ENCODE data around the gene RTTN.

Gene RTTN

GRCh38 chr18:70194227-70194890, 11.1 kb downstream of the RTTN start:
- Histone ChIP-seq H3K4me1 (ENCODE audit: insufficient read depth, low read length) (no peaks in the 10 kb centered on the region), H3K27me3 (ENCODE audit: insufficient read depth, low read length) (no peaks in the 10 kb centered on the region), H3K36me3 (ENCODE audit: insufficient read depth, low read length) (peaks cover 60% of the 10 kb centered on the region), H3K4me3 (ENCODE audit: low read length) (no peak overlapping the region), H2AFZ (ENCODE audit: low read depth, low read length) (no peak overlapping the region), H3K9me3 (ENCODE audit: low read length) (no peaks in the 10 kb centered on the region)

DNA sequence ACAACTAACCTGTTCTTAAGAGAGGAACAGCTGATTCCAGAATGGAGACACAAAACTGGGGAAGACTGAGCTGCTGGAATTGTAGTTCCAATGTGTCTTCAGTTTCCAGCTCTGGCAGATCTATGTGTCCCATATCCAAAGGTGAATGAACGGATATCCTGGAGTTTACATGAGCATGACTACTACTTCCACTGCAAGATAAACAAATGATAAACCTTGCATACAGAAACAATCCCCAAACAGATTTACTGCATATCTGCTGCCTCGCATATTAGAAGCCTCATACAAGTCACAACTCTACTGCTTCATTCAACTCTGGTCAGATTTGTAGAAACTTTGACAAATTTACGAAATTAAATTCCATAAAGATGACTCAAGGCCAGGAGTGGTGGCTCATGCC, 15.0 kb downstream of the RTTN start:
- peaks cover 64% of the 10 kb centered on the region for H3K36me3 ChIP-seq (ENCODE audit: insufficient read depth, low read length)

GRCh38 chr18:70188113-70188512, 17.4 kb downstream of the RTTN start:
- no peaks in the 10 kb centered on the region for H3K27me3 ChIP-seq (ENCODE audit: insufficient read depth, low read length)
- no peaks in the 10 kb centered on the region for H3K4me1 ChIP-seq (ENCODE audit: insufficient read depth, low read length)
- H3K36me3 ChIP-seq (ENCODE audit: insufficient read depth, low read length), result peaks cover 64% of the 10 kb centered on the region
- no peak overlapping the region for H3K4me3 ChIP-seq (ENCODE audit: low read length)
- H2AFZ ChIP-seq (ENCODE audit: low read depth, low read length), result no peak overlapping the region
- H3K9me3 ChIP-seq (ENCODE audit: low read length), result no peaks in the 10 kb centered on the region

More for the DNA sequence above, 15.0 kb downstream of the RTTN start:
- Histone ChIP-seq H3K9me3 (ENCODE audit: low read length) (no peaks in the 10 kb centered on the region), H2AFZ (ENCODE audit: low read depth, low read length) (no peak overlapping the region), H3K27me3 (ENCODE audit: insufficient read depth, low read length) (no peaks in the 10 kb centered on the region), H3K4me3 (ENCODE audit: low read length) (no peak overlapping the region), H3K4me1 (ENCODE audit: insufficient read depth, low read length) (no peaks in the 10 kb centered on the region)

- Histone ChIP-seq H3K9me3 (ENCODE audit: low read length) (no peaks in the 10 kb centered on the region), H3K4me1 (ENCODE audit: insufficient read depth, low read length) (no peaks in the 10 kb centered on the region), H3K27me3 (ENCODE audit: insufficient read depth, low read length) (no peaks in the 10 kb centered on the region), H3K4me3 (ENCODE audit: low read length) (no peak overlapping the region), H2AFZ (ENCODE audit: low read depth, low read length) (no peak overlapping the region), H3K36me3 (ENCODE audit: insufficient read depth, low read length) (peaks cover 32% of the 10 kb centered on the region)
Measured at GRCh38 chr18:70183441-70183840, 22.0 kb downstream of the RTTN start.

DNA sequence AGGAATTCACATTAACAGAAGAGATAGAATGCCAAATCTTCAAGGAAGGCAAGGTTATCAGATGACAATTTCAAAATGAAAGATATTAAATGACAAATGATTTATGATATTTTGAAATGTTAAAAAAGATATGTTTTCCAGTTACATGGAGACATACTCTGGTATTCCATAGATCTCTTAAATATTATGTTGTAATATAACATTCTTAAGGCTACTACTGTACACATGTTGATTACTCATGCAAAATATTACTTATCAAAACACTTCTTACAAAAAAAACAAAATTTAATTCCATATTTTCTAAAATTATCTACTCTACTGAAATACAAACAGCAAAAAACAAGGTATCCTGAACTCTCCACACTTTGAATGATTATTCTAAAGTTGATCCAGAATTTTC, 22.9 kb downstream of the RTTN start:
- Histone ChIP-seq H3K4me3 (ENCODE audit: low read length) (no peak overlapping the region), H3K4me1 (ENCODE audit: insufficient read depth, low read length) (no peaks in the 10 kb centered on the region), H3K36me3 (ENCODE audit: insufficient read depth, low read length) (peaks cover 27% of the 10 kb centered on the region), H3K27me3 (ENCODE audit: insufficient read depth, low read length) (no peaks in the 10 kb centered on the region), H3K9me3 (ENCODE audit: low read length) (no peaks in the 10 kb centered on the region), H2AFZ (ENCODE audit: low read depth, low read length) (no peak overlapping the region)

- H3K9me3 ChIP-seq (ENCODE audit: low read length), result no peaks in the 10 kb centered on the region
- H3K4me3 ChIP-seq (ENCODE audit: low read length), result no peak overlapping the region
- H3K27me3 ChIP-seq (ENCODE audit: insufficient read depth, low read length), result no peaks in the 10 kb centered on the region
- no peaks in the 10 kb centered on the region for H3K4me1 ChIP-seq (ENCODE audit: insufficient read depth, low read length)
- peaks cover 20% of the 10 kb centered on the region for H3K36me3 ChIP-seq (ENCODE audit: insufficient read depth, low read length)
- no peak overlapping the region for H2AFZ ChIP-seq (ENCODE audit: low read depth, low read length)
Measured at GRCh38 chr18:70181725-70182124, 23.8 kb downstream of the RTTN start.

GRCh38 chr18:70181015-70181414, 24.5 kb downstream of the RTTN start:
- no peak overlapping the region for H2AFZ ChIP-seq (ENCODE audit: low read depth, low read length)
- no peak overlapping the region for H3K4me3 ChIP-seq (ENCODE audit: low read length)
- no peaks in the 10 kb centered on the region for H3K27me3 ChIP-seq (ENCODE audit: insufficient read depth, low read length)
- H3K36me3 ChIP-seq (ENCODE audit: insufficient read depth, low read length), result peaks cover 14% of the 10 kb centered on the region
- H3K9me3 ChIP-seq (ENCODE audit: low read length), result no peaks in the 10 kb centered on the region
- H3K4me1 ChIP-seq (ENCODE audit: insufficient read depth, low read length), result no peaks in the 10 kb centered on the region

DNA sequence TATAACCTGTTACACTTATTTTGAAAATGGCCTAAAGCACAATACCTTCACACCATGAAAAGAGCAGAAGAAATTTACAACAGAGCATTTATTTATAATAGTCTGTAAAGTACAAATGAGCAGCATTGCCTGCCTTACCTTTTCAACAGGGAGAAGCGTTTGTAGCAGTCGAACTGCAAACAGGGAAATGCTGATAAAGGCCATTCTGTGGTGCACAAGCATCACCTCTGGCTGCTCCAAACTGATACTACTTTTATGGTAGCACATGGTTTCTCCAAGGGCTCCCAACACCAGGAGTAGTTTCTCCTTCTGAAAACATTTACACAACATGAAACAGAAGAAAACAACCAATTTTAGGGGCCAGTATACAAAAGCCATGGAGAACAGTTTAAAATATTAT, 28.9 kb downstream of the RTTN start:
- Histone ChIP-seq H2AFZ (ENCODE audit: low read depth, low read length) (no peak overlapping the region), H3K4me3 (ENCODE audit: low read length) (no peak overlapping the region), H3K36me3 (ENCODE audit: insufficient read depth, low read length) (peaks cover 5% of the 10 kb centered on the region), H3K9me3 (ENCODE audit: low read length) (no peaks in the 10 kb centered on the region), H3K27me3 (ENCODE audit: insufficient read depth, low read length) (no peaks in the 10 kb centered on the region), H3K4me1 (ENCODE audit: insufficient read depth, low read length) (no peaks in the 10 kb centered on the region)

DNA sequence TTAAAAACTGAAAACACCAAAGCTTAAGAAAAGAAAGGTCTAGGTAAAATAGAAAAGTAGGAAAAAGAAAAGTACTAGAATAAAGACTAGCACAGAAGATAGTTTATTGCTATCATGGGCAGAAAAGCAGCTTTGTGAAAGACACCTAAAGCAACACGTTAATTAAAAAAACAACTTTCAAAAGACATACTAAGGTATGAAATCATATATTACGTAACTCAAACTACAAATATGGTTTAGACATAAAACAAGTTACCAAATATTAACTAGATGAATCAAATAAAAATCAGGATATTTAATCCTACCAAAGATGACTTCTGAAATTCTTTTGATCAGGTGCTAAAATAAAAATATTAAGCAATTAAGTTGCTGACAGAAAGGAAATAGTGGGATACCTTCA, 30.3 kb downstream of the RTTN start:
- Histone ChIP-seq H3K4me3 (ENCODE audit: low read length) (no peak overlapping the region), H3K9me3 (ENCODE audit: low read length) (no peaks in the 10 kb centered on the region), H3K36me3 (ENCODE audit: insufficient read depth, low read length) (peaks cover 5% of the 10 kb centered on the region), H3K4me1 (ENCODE audit: insufficient read depth, low read length) (no peaks in the 10 kb centered on the region), H2AFZ (ENCODE audit: low read depth, low read length) (no peak overlapping the region), H3K27me3 (ENCODE audit: insufficient read depth, low read length) (no peaks in the 10 kb centered on the region)

DNA sequence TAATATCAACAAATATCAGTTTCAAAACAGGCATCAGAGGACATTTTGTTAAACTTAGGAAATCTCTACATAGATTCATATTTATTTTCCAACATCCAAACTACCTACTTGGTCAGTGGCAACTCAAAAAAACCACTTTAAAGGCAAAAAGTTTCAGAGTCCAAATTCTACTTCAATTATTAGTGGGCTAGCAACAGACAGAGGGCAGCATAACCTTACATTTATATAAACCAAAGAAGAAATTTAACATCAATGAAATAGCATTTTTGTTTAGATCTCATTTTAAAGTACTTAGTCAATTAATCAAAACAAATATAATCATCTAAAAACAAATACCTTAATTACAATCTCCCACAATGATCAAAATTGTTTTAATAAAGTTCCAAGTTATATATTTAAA, 33.3 kb downstream of the RTTN start:
- Histone ChIP-seq H2AFZ (ENCODE audit: low read depth, low read length) (no peak overlapping the region), H3K27me3 (ENCODE audit: insufficient read depth, low read length) (no peaks in the 10 kb centered on the region), H3K9me3 (ENCODE audit: low read length) (no peaks in the 10 kb centered on the region), H3K4me3 (ENCODE audit: low read length) (no peak overlapping the region), H3K4me1 (ENCODE audit: insufficient read depth, low read length) (no peaks in the 10 kb centered on the region), H3K36me3 (ENCODE audit: insufficient read depth, low read length) (peaks cover 2% of the 10 kb centered on the region)

DNA sequence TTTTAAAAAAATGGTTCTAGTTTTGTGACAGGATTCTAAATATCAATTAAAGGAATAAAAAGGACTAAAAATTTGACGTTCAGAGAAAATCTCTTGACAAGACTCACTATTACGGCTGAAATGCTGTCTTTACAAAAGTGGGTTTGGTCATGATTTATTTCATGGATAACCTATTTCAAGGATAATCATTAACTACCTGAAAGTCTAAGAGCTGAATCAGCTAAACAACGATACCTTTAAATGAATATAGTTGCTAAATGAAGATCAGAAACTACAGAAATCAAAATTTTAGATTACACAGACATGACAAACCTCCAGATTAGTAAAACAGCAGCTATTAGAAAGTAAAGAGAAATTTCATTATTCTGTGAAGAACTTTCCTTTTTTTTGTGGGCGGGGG, 35.7 kb downstream of the RTTN start:
- Histone ChIP-seq H3K36me3 (ENCODE audit: insufficient read depth, low read length) (peaks cover 8% of the 10 kb centered on the region), H3K27me3 (ENCODE audit: insufficient read depth, low read length) (no peaks in the 10 kb centered on the region), H3K4me3 (ENCODE audit: low read length) (no peak overlapping the region), H3K9me3 (ENCODE audit: low read length) (no peaks in the 10 kb centered on the region), H2AFZ (ENCODE audit: low read depth, low read length) (no peak overlapping the region), H3K4me1 (ENCODE audit: insufficient read depth, low read length) (no peaks in the 10 kb centered on the region)

GRCh38 chr18:70166668-70167067, 38.8 kb downstream of the RTTN start:
- Histone ChIP-seq H3K27me3 (ENCODE audit: insufficient read depth, low read length) (no peaks in the 10 kb centered on the region), H3K9me3 (ENCODE audit: low read length) (peaks cover 3% of the 10 kb centered on the region), H3K36me3 (ENCODE audit: insufficient read depth, low read length) (peaks cover 12% of the 10 kb centered on the region), H3K4me3 (ENCODE audit: low read length) (no peak overlapping the region), H3K4me1 (ENCODE audit: insufficient read depth, low read length) (no peaks in the 10 kb centered on the region), H2AFZ (ENCODE audit: low read depth, low read length) (no peak overlapping the region)

GRCh38 chr18:70165936-70166335, 39.6 kb downstream of the RTTN start:
- H3K4me1 ChIP-seq (ENCODE audit: insufficient read depth, low read length), result no peaks in the 10 kb centered on the region
- peaks cover 3% of the 10 kb centered on the region for H3K9me3 ChIP-seq (ENCODE audit: low read length)
- H3K27me3 ChIP-seq (ENCODE audit: insufficient read depth, low read length), result no peaks in the 10 kb centered on the region
- H3K36me3 ChIP-seq (ENCODE audit: insufficient read depth, low read length), result peaks cover 12% of the 10 kb centered on the region
- H2AFZ ChIP-seq (ENCODE audit: low read depth, low read length), result no peak overlapping the region
- H3K4me3 ChIP-seq (ENCODE audit: low read length), result no peak overlapping the region

DNA sequence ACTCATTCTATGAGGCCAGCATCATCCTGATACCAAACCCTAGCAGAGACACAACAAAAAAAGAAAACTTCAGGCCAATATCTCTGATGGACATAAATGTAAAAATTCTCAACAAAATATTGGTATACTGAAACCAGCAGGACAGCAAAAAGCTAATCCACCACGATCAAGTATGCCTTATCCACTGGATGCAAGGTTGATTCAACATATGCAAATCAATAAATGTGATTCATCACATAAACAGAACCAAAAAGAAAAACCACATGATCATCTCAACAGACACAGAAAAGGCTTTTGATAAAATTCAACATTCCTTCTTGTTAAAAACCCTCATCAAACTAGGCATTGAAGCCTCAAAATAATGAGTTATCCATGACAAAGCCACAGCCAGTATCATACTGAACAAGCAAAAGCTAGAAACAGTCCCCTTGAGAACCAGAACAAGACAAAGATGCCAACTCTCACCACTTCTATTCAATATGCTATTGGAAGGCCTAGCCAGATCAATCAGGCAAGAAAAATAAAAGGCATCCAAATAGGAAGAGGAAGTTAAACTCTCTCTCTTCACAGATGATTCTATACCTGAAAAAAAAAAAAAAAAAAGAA, 45.3 kb downstream of the RTTN start:
- peaks cover 6% of the 10 kb centered on the region for H3K36me3 ChIP-seq (ENCODE audit: insufficient read depth, low read length)
- H3K4me3 ChIP-seq (ENCODE audit: low read length), result no peak overlapping the region
- no peaks in the 10 kb centered on the region for H3K4me1 ChIP-seq (ENCODE audit: insufficient read depth, low read length)
- H3K27me3 ChIP-seq (ENCODE audit: insufficient read depth, low read length), result no peaks in the 10 kb centered on the region
- no peak overlapping the region for H2AFZ ChIP-seq (ENCODE audit: low read depth, low read length)
- H3K9me3 ChIP-seq (ENCODE audit: low read length), result peaks cover 3% of the 10 kb centered on the region

All from neuron (in vitro differentiated cells).